GM12878 (cell line): ENCODE results near the gene USH2A.

Experiments used
- CTCF ChIP-seq, 3 experiments: IDR thresholded peaks in 2 of 3; conservative IDR thresholded peaks in 1 of 3; 2 replicates each; pipeline ENCODE4 v1.5.1; 2011; ENCODE audit warnings: low read depth in 3 of 3, low read length in 3 of 3, mild to moderate bottlenecking in 3 of 3, control low read depth in 2 of 3, moderate library complexity in 2 of 3, inconsistent platforms in 1 of 3, mixed read lengths in 1 of 3; ENCODE audit not compliant: control insufficient read depth in 2 of 3, insufficient read depth in 1 of 3; ENCODE audit errors: extremely low read depth in 1 of 3
- POLR2A ChIP-seq: IDR thresholded peaks from 2 replicates; pipeline ENCODE4 v1.6.1; 2011; ENCODE audit warnings: low read depth, mild to moderate bottlenecking, low read length
- POLR2AphosphoS5 ChIP-seq: IDR thresholded peaks from 2 replicates; pipeline ENCODE4 v1.6.1; 2011; ENCODE audit warnings: mild to moderate bottlenecking, low read length, inconsistent platforms

GRCh38 chr1:216071262-216071661, 352.0 kb downstream of the USH2A start:
- TF ChIP-seq CTCF (IDR thresholded peaks at IDR 0.05 in 2 of 3, conservative IDR thresholded peaks at IDR 0.05 in 1 of 3; ENCODE audit: control insufficient read depth in 2 of 3, extremely low read depth in 1 of 3, insufficient read depth in 1 of 3, low read depth in 3 of 3, low read length in 3 of 3) (no peak), POLR2AphosphoS5 (no peak), POLR2A (no peak)
